Thyroid gland (tissue), 4 donors: ENCODE results near the gene KIF17. TPM values are rescaled to one million over a fixed set of nuclear protein-coding genes. Genes with fewer than 3 reads are reported as not detected.
"Not testable (repeated sequence)": the region's sequence is repeated elsewhere in the genome, so short reads cannot be mapped to it uniquely, and the experiment has no call there.

Experiments used
- DNase-seq, 2 donors: peaks; one replicate each; pipeline ENCODE4 v3.0.0-alpha.2; 2019
- H3K27ac ChIP-seq, 3 donors: fragments of 200-600 bp; sonication (generic); 1 replicate in 2 of 3; 2 replicates in 1 of 3; pipeline ENCODE4 v1.5.1; 2016 to 2019; ENCODE audit warnings: mild to moderate bottlenecking in 1 of 3, moderate library complexity in 1 of 3
- H3K27me3 ChIP-seq: fragments of 200-600 bp; sonication (generic); one replicate; pipeline ENCODE4 v1.5.1; 2019
- H3K36me3 ChIP-seq, 2 donors: fragments of 200-600 bp; sonication (generic); one replicate each; pipeline ENCODE4 v1.5.1; 2016 to 2019
- H3K4me1 ChIP-seq, 2 donors: fragments of 200-600 bp; sonication (generic); one replicate each; pipeline ENCODE4 v1.5.1; 2017 to 2019
- H3K4me3 ChIP-seq, 3 donors: fragments of 200-600 bp; sonication (generic); replicated peaks in 1 of 3; 1 replicate in 2 of 3; 2 replicates in 1 of 3; pipeline ENCODE4 v1.5.1; 2016; ENCODE audit warnings: mild to moderate bottlenecking in 1 of 3
- H3K9me3 ChIP-seq: fragments of 200-600 bp; sonication (generic); one replicate; pipeline ENCODE4 v1.5.1; 2017
- POLR2A ChIP-seq, 2 donors: fragments of 450-650 bp; IDR thresholded peaks; one replicate each; pipeline ENCODE4 v1.6.1; 2017; ENCODE audit warnings: antibody characterized with exemption in 2 of 2, mild to moderate bottlenecking in 2 of 2, moderate library complexity in 1 of 2
- WGBS, 2 donors: methylation state at CpG; one replicate each; pipeline ENCODE4 v1.1.5; 2017; 5-methylcytosine and 5-hydroxymethylcytosine counted together
- intact Hi-C: fragments of 100-400 bp; cut with DNase I; formaldehyde crosslinking; loops from one replicate; pipeline ENCODE4 v1.15.1; 2023
- total RNA-seq, 4 donors: library from RNA; depleted of rRNA; stranded (reverse); fragments of >200 nt; gene quantifications; one replicate each; pipeline ENCODE4 v1.2.3, GENCODE V29; 2016
- TF ChIP-seq, protein P1 (sequence below), 6 experiments: fragments of 200-600 bp in 3 of 6; fragments of 450-650 bp in 3 of 6; sonication (generic) in 3 of 6; IDR thresholded peaks; one replicate each; pipeline ENCODE4 v1.5.1; 2016 to 2019; ENCODE audit warnings: antibody characterized with exemption in 6 of 6, mild to moderate bottlenecking in 2 of 6, inconsistent platforms in 1 of 6, moderate library complexity in 1 of 6

The KIF17 gene
- total RNA-seq, 4 donors from 2014 or later = 7.5 to 11.5 (median 8.6) TPM

DNA sequence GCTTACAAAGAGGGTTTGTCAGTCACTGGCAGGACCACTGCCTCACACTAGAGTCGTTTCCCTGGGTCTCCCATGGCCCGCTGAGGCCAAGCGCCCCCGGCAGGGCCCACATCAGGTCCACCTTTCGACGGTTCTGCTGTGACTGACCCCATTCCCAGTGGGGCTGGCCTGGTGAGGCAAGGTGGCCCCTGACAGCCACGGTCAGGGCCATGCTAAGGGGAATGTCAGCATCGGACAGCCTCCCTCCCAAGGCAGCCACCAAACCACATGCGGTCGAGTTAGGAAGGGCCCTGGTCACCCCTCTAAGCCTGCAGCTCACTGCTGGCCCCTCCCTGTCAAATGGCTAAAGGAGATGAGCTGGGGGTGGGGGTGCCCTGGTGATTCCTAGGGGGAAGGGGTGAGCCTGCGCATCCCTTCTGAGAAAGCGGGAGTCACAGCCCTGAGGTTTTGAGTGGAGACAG, 2.9 kb upstream of the KIF17 start:
- WGBS, 2 donors = 93 to 96% methylated on average over 4 to 8 of the region's 12 CpGs
- Histone ChIP-seq H3K9me3 (no peaks in the 10 kb centered on the region), H3K4me1 (peaks cover 5 to 11% of the 10 kb centered on the region in 2 donors), H3K36me3 (no peaks in the 10 kb centered on the region), H3K27me3 (no peaks in the 10 kb centered on the region), H3K27ac (no peak overlapping the region), H3K4me3 (no peak overlapping the region)
- no peak for DNase-seq
- intact Hi-C loops = no loop called here
- TF ChIP-seq, protein P1, sequence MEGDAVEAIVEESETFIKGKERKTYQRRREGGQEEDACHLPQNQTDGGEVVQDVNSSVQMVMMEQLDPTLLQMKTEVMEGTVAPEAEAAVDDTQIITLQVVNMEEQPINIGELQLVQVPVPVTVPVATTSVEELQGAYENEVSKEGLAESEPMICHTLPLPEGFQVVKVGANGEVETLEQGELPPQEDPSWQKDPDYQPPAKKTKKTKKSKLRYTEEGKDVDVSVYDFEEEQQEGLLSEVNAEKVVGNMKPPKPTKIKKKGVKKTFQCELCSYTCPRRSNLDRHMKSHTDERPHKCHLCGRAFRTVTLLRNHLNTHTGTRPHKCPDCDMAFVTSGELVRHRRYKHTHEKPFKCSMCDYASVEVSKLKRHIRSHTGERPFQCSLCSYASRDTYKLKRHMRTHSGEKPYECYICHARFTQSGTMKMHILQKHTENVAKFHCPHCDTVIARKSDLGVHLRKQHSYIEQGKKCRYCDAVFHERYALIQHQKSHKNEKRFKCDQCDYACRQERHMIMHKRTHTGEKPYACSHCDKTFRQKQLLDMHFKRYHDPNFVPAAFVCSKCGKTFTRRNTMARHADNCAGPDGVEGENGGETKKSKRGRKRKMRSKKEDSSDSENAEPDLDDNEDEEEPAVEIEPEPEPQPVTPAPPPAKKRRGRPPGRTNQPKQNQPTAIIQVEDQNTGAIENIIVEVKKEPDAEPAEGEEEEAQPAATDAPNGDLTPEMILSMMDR (IDR thresholded peaks at IDR 0.05) = no peak
- TF ChIP-seq POLR2A (IDR thresholded peaks at IDR 0.05) = no peak

DNA sequence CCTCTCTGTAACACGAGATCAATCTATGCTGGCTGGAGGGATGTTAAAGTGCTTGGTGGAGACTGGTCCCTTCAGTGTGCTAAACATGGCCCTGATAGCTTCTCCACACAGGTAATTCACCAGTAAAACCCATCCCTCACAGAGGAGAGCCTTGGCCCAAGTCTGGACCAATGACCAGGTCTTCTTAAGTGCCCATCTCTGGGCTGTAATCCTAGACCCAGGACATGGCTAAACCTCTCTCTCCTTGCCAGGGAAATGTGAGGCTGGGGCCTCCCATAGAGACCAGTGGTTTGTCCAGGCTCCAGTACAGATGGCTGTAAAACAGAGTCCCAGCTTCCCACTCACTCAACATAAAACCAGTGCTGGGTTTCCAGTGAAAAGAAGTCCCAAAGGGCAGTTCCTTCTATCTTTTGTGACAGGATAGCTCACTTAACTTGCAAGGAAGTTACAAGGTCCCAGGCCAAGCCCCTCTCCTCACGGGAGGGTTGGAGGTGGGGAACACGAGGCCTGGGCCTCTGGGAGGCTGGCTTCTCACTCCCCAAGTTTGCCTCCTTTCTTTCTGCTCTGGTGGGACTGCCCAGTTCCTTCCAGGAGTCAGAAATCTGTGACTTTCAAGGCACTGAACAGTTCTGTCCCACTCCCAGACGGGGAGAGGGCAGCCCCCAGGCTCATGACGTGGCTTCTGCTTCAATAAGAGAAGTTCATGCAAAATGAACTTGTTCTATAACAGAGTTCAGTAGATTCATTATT, 2.2 kb upstream of the KIF17 start:
- Histone ChIP-seq H3K4me1 (peaks cover 5 to 11% of the 10 kb centered on the region in 2 donors), H3K4me3 (no peak overlapping the region), H3K27me3 (no peaks in the 10 kb centered on the region), H3K9me3 (no peaks in the 10 kb centered on the region), H3K36me3 (no peaks in the 10 kb centered on the region), H3K27ac (no peak overlapping the region)
- TF ChIP-seq POLR2A (IDR thresholded peaks at IDR 0.05) = no peak
- TF ChIP-seq, protein P1 (IDR thresholded peaks at IDR 0.05) = no peak
- 81 to 89% methylated on average over 5 of the region's 5 CpGs for WGBS, 2 donors
- no peak for DNase-seq
- intact Hi-C loops = no loop called here

DNA sequence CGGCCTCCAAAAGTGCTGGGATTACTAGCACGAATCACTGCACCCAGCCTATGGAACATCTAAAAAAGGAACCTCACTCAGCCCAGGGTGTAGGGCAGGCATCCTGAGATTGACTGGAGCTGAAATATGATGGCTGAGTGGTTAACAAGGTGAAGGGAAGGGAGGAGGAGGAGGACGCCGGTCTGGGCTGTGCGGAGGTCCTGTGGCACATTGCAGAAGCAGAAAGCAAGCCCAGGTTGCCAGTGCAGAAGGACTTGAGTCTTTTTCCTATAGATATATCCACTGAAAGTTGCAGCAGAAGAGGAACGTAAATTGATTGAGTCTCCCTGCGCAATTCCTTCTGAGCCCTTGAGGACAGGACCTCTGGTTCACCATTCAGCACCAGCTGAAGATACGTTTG, 1.5 kb upstream of the KIF17 start:
- no peak overlapping the region for H3K27ac ChIP-seq
- H3K9me3 ChIP-seq = no peaks in the 10 kb centered on the region
- no peak overlapping the region for H3K4me3 ChIP-seq
- H3K36me3 ChIP-seq = no peaks in the 10 kb centered on the region
- H3K27me3 ChIP-seq = no peaks in the 10 kb centered on the region
- intact Hi-C loops = no loop called here
- no peak for DNase-seq
- H3K4me1 ChIP-seq = peaks cover 5 to 11% of the 10 kb centered on the region in 2 donors
- WGBS, 2 donors = 91 to 94% methylated on average over 8 of the region's 8 CpGs
- no peak for TF ChIP-seq POLR2A (IDR thresholded peaks at IDR 0.05)
- TF ChIP-seq, protein P1 (IDR thresholded peaks at IDR 0.05) = no peak

DNA sequence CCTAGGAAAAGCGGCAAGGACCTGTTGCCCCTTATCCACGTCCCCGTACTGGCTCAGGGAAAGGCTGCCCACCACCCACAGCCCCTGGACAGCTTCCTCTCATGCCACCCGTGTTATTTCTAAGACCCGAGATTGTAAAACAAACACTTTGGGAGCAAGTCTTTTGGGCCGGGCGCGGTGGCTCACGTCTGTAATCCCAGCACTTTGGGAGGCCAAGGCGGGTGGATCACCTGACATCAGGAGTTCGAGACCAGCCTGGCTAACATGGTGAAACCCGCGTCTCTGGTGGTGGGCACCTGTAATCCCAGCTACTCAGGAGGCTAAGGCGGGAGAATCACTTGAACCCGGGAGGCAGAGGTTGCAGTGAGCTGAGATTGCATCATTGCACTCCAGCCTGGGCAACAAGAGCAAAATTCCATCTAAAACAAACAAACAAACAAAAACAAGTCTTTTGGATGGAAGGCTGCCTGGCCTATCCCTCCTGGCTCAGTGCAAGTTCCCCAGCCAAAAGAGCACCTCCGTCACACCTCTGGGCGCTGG, 606 bp upstream of the KIF17 start:
- H3K9me3 ChIP-seq, H3K36me3 ChIP-seq, intact Hi-C loops, H3K27me3 ChIP-seq, DNase-seq: not testable (repeated sequence)
- H3K4me1 ChIP-seq = peaks cover 5 to 11% of the 10 kb centered on the region in 2 donors
- peak overlapping the region in 2 of 3 donors; percentile 8 to 40 for H3K4me3 ChIP-seq
- peak overlapping the region in 2 of 3 donors; percentile 38 to 46 for H3K27ac ChIP-seq
- WGBS, 2 donors = 85 to 93% methylated on average over 3 to 7 of the region's 17 CpGs

DNA sequence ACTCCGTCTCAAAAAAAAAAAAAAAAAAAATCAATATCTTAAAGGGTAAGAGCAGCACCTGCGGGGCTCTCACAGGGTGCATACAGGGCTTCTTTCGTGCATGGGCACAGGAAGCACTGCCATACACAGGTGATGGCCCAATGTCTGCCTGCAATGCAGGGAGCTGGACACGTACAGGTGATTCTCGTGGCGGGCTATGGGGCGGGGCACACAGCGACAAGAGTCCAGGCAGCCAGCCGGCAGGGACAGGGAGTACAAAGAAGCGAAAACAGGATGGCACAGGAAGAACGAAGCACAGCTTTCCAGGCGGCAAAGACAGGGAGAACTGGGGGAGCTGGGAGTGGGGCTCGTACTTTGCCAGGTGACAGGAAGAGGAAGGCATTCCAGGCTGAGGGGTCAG, 1.6 kb downstream of the KIF17 start:
- TF ChIP-seq, protein P1 (IDR thresholded peaks at IDR 0.05) = no peak
- no peak for TF ChIP-seq POLR2A (IDR thresholded peaks at IDR 0.05)
- Histone ChIP-seq H3K4me1 (peaks cover 5 to 11% of the 10 kb centered on the region in 2 donors), H3K4me3 (no peak overlapping the region), H3K9me3 (no peaks in the 10 kb centered on the region), H3K36me3 (no peaks in the 10 kb centered on the region), H3K27ac (no peak overlapping the region), H3K27me3 (no peaks in the 10 kb centered on the region)
- intact Hi-C loops = no loop called here
- WGBS, 2 donors = 88 to 90% methylated on average over 13 of the region's 13 CpGs
- DNase-seq = no peak
